Measurements from ENCODE around the gene ZBTB39. TPM values are rescaled to one million over a fixed set of nuclear protein-coding genes. Genes with fewer than 3 reads are reported as not detected.
"Not testable (repeated sequence)": the region's sequence is repeated elsewhere in the genome, so short reads cannot be mapped to it uniquely, and the experiment has no call there.

Gene ZBTB39
- total RNA-seq, 1 donor from 2014 or later, result 23.5 TPM

DNA sequence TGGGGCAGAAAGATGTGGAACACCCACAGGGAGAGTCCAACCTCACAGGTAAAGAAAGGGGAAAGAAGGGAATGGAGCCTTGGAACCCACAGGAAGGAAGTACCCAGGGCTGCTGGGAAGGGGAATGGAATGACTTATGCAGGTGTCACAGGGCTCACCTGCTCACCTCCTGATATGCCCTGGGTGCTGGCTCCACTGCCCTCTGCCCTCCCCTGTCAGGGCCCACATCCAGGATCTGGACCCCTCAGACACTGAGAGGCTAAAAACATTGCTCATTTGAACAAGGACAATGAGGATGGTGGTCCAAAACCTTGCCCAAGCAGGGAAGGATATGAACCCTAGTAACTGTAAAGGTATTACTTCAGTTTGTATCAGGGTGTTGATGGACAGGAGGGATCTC, 19.3 kb downstream of the ZBTB39 start:
- peaks cover 6% of the 10 kb centered on the region for H3K27me3 Mint-ChIP-seq (ENCODE audit: unreplicated experiment)
- H3K4me1 Mint-ChIP-seq (ENCODE audit: low read depth, unreplicated experiment), result peaks cover 4% of the 10 kb centered on the region
- H3K27ac Mint-ChIP-seq (ENCODE audit: unreplicated experiment), result no peak overlapping the region
- DNase-seq, result no peak
- no peaks in the 10 kb centered on the region for H3K36me3 Mint-ChIP-seq (ENCODE audit: unreplicated experiment)
- TF ChIP-seq, protein P1, sequence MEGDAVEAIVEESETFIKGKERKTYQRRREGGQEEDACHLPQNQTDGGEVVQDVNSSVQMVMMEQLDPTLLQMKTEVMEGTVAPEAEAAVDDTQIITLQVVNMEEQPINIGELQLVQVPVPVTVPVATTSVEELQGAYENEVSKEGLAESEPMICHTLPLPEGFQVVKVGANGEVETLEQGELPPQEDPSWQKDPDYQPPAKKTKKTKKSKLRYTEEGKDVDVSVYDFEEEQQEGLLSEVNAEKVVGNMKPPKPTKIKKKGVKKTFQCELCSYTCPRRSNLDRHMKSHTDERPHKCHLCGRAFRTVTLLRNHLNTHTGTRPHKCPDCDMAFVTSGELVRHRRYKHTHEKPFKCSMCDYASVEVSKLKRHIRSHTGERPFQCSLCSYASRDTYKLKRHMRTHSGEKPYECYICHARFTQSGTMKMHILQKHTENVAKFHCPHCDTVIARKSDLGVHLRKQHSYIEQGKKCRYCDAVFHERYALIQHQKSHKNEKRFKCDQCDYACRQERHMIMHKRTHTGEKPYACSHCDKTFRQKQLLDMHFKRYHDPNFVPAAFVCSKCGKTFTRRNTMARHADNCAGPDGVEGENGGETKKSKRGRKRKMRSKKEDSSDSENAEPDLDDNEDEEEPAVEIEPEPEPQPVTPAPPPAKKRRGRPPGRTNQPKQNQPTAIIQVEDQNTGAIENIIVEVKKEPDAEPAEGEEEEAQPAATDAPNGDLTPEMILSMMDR (IDR thresholded peaks at IDR 0.05; ENCODE audit: partially characterized antibody, unreplicated experiment), result no peak
- H3K9me3 Mint-ChIP-seq (ENCODE audit: unreplicated experiment), result peaks cover 4% of the 10 kb centered on the region
- H3K4me3 Mint-ChIP-seq (ENCODE audit: unreplicated experiment), result no peak overlapping the region

DNA sequence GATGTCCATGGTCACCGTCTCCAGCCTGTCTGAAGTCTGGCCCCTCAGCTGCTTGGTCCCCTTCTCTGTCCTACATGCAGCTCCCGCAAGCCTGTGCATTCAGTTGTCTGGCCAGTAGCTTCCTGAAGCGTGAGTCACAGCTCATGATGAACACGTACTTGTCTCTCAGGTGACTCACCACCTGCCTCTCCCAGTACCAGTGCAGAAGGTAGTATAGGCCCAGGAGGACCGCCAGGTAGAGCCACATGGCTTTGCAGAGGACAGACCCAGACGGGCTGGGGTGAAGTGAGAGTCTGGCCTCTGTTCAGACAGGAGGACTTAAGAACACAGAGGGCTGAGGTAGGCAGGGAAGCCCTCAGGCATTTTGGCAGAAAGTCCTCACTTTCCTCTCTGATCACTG, 20.6 kb downstream of the ZBTB39 start:
- not testable (repeated sequence) for H3K27ac Mint-ChIP-seq (ENCODE audit: unreplicated experiment); H3K27me3 Mint-ChIP-seq (ENCODE audit: unreplicated experiment); DNase-seq; H3K4me3 Mint-ChIP-seq (ENCODE audit: unreplicated experiment); H3K36me3 Mint-ChIP-seq (ENCODE audit: unreplicated experiment); H3K4me1 Mint-ChIP-seq (ENCODE audit: low read depth, unreplicated experiment); H3K9me3 Mint-ChIP-seq (ENCODE audit: unreplicated experiment)

DNA sequence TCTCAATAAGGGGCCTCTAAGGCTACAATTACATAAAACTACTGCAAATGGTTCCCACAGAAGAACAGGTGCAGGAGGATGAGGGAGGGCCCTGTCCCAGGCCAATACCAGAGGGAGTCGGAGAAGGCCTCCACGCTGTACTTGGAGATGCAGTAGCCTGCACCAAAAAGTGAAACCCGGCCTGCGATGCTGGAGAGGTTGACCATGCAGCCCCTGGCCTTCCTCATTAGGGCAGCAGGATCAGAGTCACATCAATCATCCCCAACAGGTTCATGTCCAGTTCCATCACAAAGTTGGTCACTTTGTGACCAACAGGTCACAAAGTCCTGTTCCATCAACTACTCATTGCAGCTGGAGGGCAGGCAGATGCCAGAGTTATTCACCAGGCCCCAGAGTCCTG, 23.0 kb downstream of the ZBTB39 start:
- H3K9me3 Mint-ChIP-seq (ENCODE audit: unreplicated experiment), result peaks cover 5% of the 10 kb centered on the region
- TF ChIP-seq, protein P1 (IDR thresholded peaks at IDR 0.05; ENCODE audit: partially characterized antibody, unreplicated experiment), result no peak
- H3K4me1 Mint-ChIP-seq (ENCODE audit: low read depth, unreplicated experiment), result no peaks in the 10 kb centered on the region
- no peak overlapping the region for H3K27ac Mint-ChIP-seq (ENCODE audit: unreplicated experiment)
- H3K36me3 Mint-ChIP-seq (ENCODE audit: unreplicated experiment), result peaks cover 2% of the 10 kb centered on the region
- no peak for DNase-seq
- H3K4me3 Mint-ChIP-seq (ENCODE audit: unreplicated experiment), result no peak overlapping the region
- H3K27me3 Mint-ChIP-seq (ENCODE audit: unreplicated experiment), result peaks cover 4% of the 10 kb centered on the region

DNA sequence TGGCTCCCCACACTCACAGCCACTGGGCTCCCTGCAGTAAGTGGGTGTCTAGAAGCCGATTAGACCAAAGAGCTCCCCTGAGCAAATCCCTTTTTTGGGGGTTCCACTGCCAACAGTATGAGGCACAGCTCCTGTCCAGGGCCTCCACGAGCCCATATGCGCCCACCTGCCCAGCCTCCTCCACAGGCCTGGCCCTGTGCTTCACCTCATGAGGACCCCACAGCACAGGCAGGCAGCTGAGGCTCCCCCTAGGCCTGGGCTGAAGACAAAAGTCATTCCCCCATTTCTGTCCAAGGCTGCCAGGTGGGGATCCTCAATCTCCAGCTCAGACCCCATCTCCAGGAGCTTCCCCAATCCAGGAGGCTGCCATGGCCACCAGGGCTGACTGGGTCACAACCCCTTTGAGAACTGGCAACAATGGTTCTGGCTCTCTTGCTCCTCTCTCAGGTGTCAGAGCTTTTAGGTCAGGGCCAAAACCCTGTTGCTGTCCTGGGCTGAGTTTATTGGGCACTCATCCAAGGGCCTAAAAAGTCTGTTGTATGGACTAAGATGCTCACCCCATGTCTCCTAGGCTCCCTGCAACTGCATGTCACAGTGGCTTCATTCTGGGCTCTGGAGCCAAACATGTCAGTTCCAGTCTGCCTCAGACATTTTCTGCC, 23.6 kb downstream of the ZBTB39 start:
- H3K4me3 Mint-ChIP-seq (ENCODE audit: unreplicated experiment); H3K27me3 Mint-ChIP-seq (ENCODE audit: unreplicated experiment); H3K4me1 Mint-ChIP-seq (ENCODE audit: low read depth, unreplicated experiment); H3K9me3 Mint-ChIP-seq (ENCODE audit: unreplicated experiment); DNase-seq; H3K36me3 Mint-ChIP-seq (ENCODE audit: unreplicated experiment); H3K27ac Mint-ChIP-seq (ENCODE audit: unreplicated experiment): not testable (repeated sequence)

DNA sequence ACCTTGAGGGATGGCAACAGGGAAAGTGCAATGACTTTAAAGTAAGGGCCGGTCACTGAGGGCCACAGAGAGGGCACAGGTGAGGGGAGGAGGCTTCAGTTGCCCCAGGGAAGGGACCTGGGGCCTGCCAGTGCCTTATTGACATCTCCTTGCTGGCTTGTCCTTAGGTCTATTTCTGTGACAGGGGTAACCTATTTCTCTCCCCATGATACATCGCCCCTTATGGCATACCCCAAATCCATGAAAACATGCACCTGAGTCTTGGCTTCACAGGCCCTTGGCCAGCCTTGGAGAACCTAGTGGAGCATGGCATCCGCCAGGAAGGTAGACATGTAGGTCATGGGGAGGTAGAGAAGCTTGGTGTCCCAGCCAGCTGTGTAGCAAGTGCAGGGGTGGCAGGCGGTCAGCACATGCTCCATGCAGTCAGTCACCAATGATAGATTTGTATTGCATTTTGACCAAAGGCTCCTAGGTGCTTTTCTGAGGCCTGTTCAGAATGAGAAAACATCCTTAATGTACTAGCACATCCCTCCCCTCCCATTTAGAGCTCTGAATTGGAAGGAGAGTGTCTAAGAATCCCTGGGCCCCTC, 25.3 kb downstream of the ZBTB39 start:
- Mint-ChIP-seq H3K27me3 (ENCODE audit: unreplicated experiment) (no peaks in the 10 kb centered on the region), H3K27ac (ENCODE audit: unreplicated experiment) (no peak overlapping the region), H3K4me1 (ENCODE audit: low read depth, unreplicated experiment) (no peaks in the 10 kb centered on the region), H3K4me3 (ENCODE audit: unreplicated experiment) (no peak overlapping the region), H3K36me3 (ENCODE audit: unreplicated experiment) (peaks cover 7% of the 10 kb centered on the region), H3K9me3 (ENCODE audit: unreplicated experiment) (peaks cover 3% of the 10 kb centered on the region)
- no peak for DNase-seq
- TF ChIP-seq, protein P1 (IDR thresholded peaks at IDR 0.05; ENCODE audit: partially characterized antibody, unreplicated experiment), result no peak

DNA sequence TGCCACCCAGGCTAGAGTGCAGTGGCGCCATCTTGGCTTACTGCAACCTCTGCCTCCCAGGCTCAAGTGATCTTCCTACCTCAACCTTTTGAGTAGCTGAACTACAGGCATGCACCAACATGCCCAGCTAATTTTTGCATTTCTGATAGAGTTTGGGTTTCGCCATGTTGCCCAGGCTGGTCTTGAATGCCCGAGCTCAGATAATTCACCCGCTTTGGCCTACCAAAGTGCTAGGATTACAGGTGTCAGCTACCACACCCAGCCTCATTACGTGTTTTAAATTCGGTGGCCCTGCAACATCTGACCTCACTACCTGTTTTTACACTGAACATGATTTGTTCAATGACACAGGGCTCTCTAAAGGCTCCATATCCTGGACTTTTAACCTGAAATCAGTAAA, 26.1 kb downstream of the ZBTB39 start:
- TF ChIP-seq, protein P1 (IDR thresholded peaks at IDR 0.05; ENCODE audit: partially characterized antibody, unreplicated experiment), result no peak
- Mint-ChIP-seq H3K36me3 (ENCODE audit: unreplicated experiment) (peaks cover 7% of the 10 kb centered on the region), H3K4me1 (ENCODE audit: low read depth, unreplicated experiment) (no peaks in the 10 kb centered on the region), H3K27ac (ENCODE audit: unreplicated experiment) (no peak overlapping the region), H3K4me3 (ENCODE audit: unreplicated experiment) (no peak overlapping the region), H3K9me3 (ENCODE audit: unreplicated experiment) (peaks cover 2% of the 10 kb centered on the region), H3K27me3 (ENCODE audit: unreplicated experiment) (peaks cover 3% of the 10 kb centered on the region)
- DNase-seq, result no peak
